H1 (cell line): ENCODE results near the gene KIF3B. TPM values are rescaled to one million over a fixed set of nuclear protein-coding genes. Genes with fewer than 3 reads are reported as not detected.

Source experiments
- CTCF ChIA-PET: fragments of 300-600 bp; sonication (Branson Sonifier 250); formaldehyde crosslinking; loops from one replicate; lab custom pipeline; 2021; ENCODE audit not compliant: partially characterized antibody; lab: Charles Lee
- POLR2A ChIA-PET: fragments of 300-600 bp; sonication (Branson Sonifier 250); formaldehyde crosslinking; loops from one replicate; lab custom pipeline; 2021; ENCODE audit warnings: inconsistent platforms; ENCODE audit not compliant: partially characterized antibody; lab: Charles Lee
- DNase-seq, 2 experiments: peaks; one replicate each; pipeline versions ENCODE4 v3.0.0 to v3.0.0-alpha.2; 2010 to 2022; ENCODE audit warnings: low spot score in 2 of 2, low read depth in 1 of 2, mixed read lengths in 1 of 2
- FAIRE-seq: peaks from 2 replicates; lab custom pipeline; 2011; peaks lifted over from hg19 to GRCh38; lab: Jason Lieb, UNC
- H2AFZ ChIP-seq: 2 replicates; pipeline ENCODE4 v1.8.1; 2012; ENCODE audit warnings: low read length, inconsistent platforms
- H2AK5ac ChIP-seq: 2 replicates; pipeline ENCODE4 v1.6.1; 2013; ENCODE audit warnings: low read depth, low read length
- H2BK120ac ChIP-seq: replicated peaks from 2 replicates; pipeline ENCODE3; 2013; ENCODE audit warnings: low read depth, low read length, inconsistent platforms
- H2BK12ac ChIP-seq: 2 replicates; pipeline ENCODE4 v1.6.1; 2013; ENCODE audit warnings: low read depth, low read length
- H2BK15ac ChIP-seq: 2 replicates; pipeline ENCODE4 v1.6.1; 2013; ENCODE audit warnings: low read length
- H2BK20ac ChIP-seq: 2 replicates; pipeline ENCODE4 v1.6.1; 2013; ENCODE audit warnings: low read length
- H2BK5ac ChIP-seq: 2 replicates; pipeline ENCODE4 v1.6.1; 2013; ENCODE audit warnings: low read depth, low read length
- H3K14ac ChIP-seq: 2 replicates; pipeline ENCODE4 v1.6.1; 2013; ENCODE audit warnings: inconsistent platforms; ENCODE audit not compliant: insufficient read length
- H3K18ac ChIP-seq: 2 replicates; pipeline ENCODE4 v1.6.1; 2013; ENCODE audit warnings: low read length; ENCODE audit errors: extremely low read depth
- H3K23ac ChIP-seq: 2 replicates; pipeline ENCODE4 v1.6.1; 2013; ENCODE audit warnings: inconsistent platforms; ENCODE audit not compliant: insufficient read length
- H3K23me2 ChIP-seq: 2 replicates; pipeline ENCODE4 v1.6.1; 2013; ENCODE audit warnings: low read depth, low read length
- H3K27ac ChIP-seq: 2 replicates; pipeline ENCODE4 v1.6.1; 2011; ENCODE audit warnings: low read depth, low read length, inconsistent platforms
- H3K27me3 ChIP-seq, 4 experiments: replicated peaks in 1 of 4; 1 replicate in 1 of 4; 2 replicates in 3 of 4; pipeline versions ENCODE4 v1.6.1 to v1.8.1; 2011 to 2013; ENCODE audit warnings: low read length in 3 of 4, mild to moderate bottlenecking in 3 of 4, inconsistent platforms in 2 of 4, mixed read lengths in 2 of 4, moderate library complexity in 1 of 4; ENCODE audit not compliant: control insufficient read depth in 3 of 4, insufficient read depth in 3 of 4; ENCODE audit errors: extremely low read depth in 1 of 4
- H3K36me3 ChIP-seq, 4 experiments: 2 replicates each; pipeline versions ENCODE4 v1.6.1 to v1.8.1; 2011 to 2013; ENCODE audit warnings: mild to moderate bottlenecking in 4 of 4, low read length in 3 of 4, moderate library complexity in 2 of 4, control low read depth in 1 of 4, inconsistent platforms in 1 of 4; ENCODE audit not compliant: insufficient read depth in 4 of 4, control insufficient read depth in 2 of 4
- H3K4ac ChIP-seq: replicated peaks from 2 replicates; pipeline ENCODE3; 2013; ENCODE audit warnings: low read length, low read depth, mixed read lengths, inconsistent platforms; ENCODE audit not compliant: insufficient read length
- H3K4me1 ChIP-seq, 4 experiments: replicated peaks in 1 of 4; 1 replicate in 1 of 4; 2 replicates in 3 of 4; pipeline versions ENCODE4 v1.6.1 to v1.8.1; 2011 to 2013; ENCODE audit warnings: low read length in 3 of 4, inconsistent platforms in 2 of 4, mixed read lengths in 1 of 4; ENCODE audit not compliant: insufficient read depth in 4 of 4, control insufficient read depth in 3 of 4
- H3K4me2 ChIP-seq, 2 experiments: 2 replicates each; pipeline versions ENCODE4 v1.6.1 to v1.8.1; 2011 to 2013; ENCODE audit warnings: low read depth in 2 of 2, low read length in 2 of 2, control low read depth in 1 of 2, inconsistent platforms in 1 of 2, mild to moderate bottlenecking in 1 of 2; ENCODE audit not compliant: insufficient read depth in 1 of 2
- H3K4me3 ChIP-seq, 4 experiments: fragments of 200-600, 300-600 bp in 1 of 4; sonication (generic), shearing (Covaris generic), sonication (Bioruptor Twin) in 1 of 4; 2 replicates each; pipeline versions ENCODE4 v1.5.1 to v1.8.1; 2011 to 2016; ENCODE audit warnings: low read length in 4 of 4, low read depth in 3 of 4, control low read depth in 2 of 4, inconsistent platforms in 2 of 4, mild to moderate bottlenecking in 2 of 4, mixed read lengths in 1 of 4, moderate library complexity in 1 of 4; ENCODE audit not compliant: insufficient read depth in 2 of 4; ENCODE audit errors: extremely low read depth in 1 of 4
- H3K56ac ChIP-seq: replicated peaks from 2 replicates; pipeline ENCODE3; 2013; ENCODE audit warnings: low read depth, mild to moderate bottlenecking, mixed read lengths, low read length, inconsistent platforms; ENCODE audit not compliant: insufficient read length
- H3K79me1 ChIP-seq: 2 replicates; pipeline ENCODE4 v1.6.1; 2013; ENCODE audit warnings: low read depth, low read length, control low read depth
- H3K79me2 ChIP-seq, 2 experiments: 2 replicates each; pipeline versions ENCODE4 v1.6.1 to v1.8.1; 2012 to 2013; ENCODE audit warnings: low read length in 2 of 2, mild to moderate bottlenecking in 2 of 2, inconsistent platforms in 1 of 2; ENCODE audit not compliant: insufficient read depth in 2 of 2, control insufficient read depth in 1 of 2
- H3K9ac ChIP-seq, 4 experiments: replicated peaks in 1 of 4; 1 replicate in 1 of 4; 2 replicates in 3 of 4; pipeline versions ENCODE4 v1.6.1 to v1.8.1; 2011 to 2013; ENCODE audit warnings: low read depth in 3 of 4, low read length in 3 of 4, control low read depth in 2 of 4, mild to moderate bottlenecking in 2 of 4, moderate library complexity in 2 of 4, inconsistent platforms in 1 of 4; ENCODE audit errors: extremely low read depth in 1 of 4
- H3K9me3 ChIP-seq, 2 experiments: 2 replicates each; pipeline versions ENCODE4 v1.6.1 to v1.8.1; 2012 to 2013; ENCODE audit warnings: mild to moderate bottlenecking in 2 of 2, moderate library complexity in 2 of 2, control low read depth in 1 of 2, inconsistent platforms in 1 of 2, low read depth in 1 of 2, low read length in 1 of 2, mixed read lengths in 1 of 2; ENCODE audit not compliant: insufficient read depth in 2 of 2
- H4K20me1 ChIP-seq, 2 experiments: replicated peaks in 1 of 2; 2 replicates each; pipeline versions ENCODE3 to v1.8.1; 2011 to 2013; ENCODE audit warnings: inconsistent platforms in 2 of 2, low read length in 2 of 2, mild to moderate bottlenecking in 1 of 2; ENCODE audit not compliant: insufficient read depth in 2 of 2, control insufficient read depth in 1 of 2
- H4K5ac ChIP-seq: 2 replicates; pipeline ENCODE4 v1.6.1; 2013; ENCODE audit warnings: low read length, low read depth, mixed read lengths, inconsistent platforms; ENCODE audit not compliant: insufficient read length
- H4K8ac ChIP-seq: 2 replicates; pipeline ENCODE4 v1.8.0; 2013; ENCODE audit warnings: mild to moderate bottlenecking, moderate library complexity, low read length, inconsistent platforms; ENCODE audit not compliant: insufficient read depth; ENCODE audit errors: extremely low read depth
- H4K91ac ChIP-seq: replicated peaks from 2 replicates; pipeline ENCODE3; 2013; ENCODE audit warnings: low read length, mixed read lengths, inconsistent platforms; ENCODE audit not compliant: insufficient read length
- ATF2 ChIP-seq: IDR thresholded peaks from 2 replicates; pipeline ENCODE4 v1.6.1; 2012; ENCODE audit warnings: low read length, inconsistent platforms
- E2F6 ChIP-seq: IDR thresholded peaks from 2 replicates; pipeline ENCODE4 v1.6.1; 2012; ENCODE audit warnings: inconsistent platforms
- FOSL1 ChIP-seq: IDR thresholded peaks from 2 replicates; pipeline ENCODE4 v1.6.1; 2011; ENCODE audit warnings: mild to moderate bottlenecking, low read depth, low read length, moderate library complexity; ENCODE audit not compliant: insufficient read depth
- JUN ChIP-seq: IDR thresholded peaks from 2 replicates; pipeline ENCODE4 v1.6.1; 2011; ENCODE audit warnings: low read depth, mild to moderate bottlenecking, improper control_type of control experiment, low read length
- KDM4A ChIP-seq: IDR thresholded peaks from one replicate; pipeline ENCODE4 v1.7.1; 2012; ENCODE audit warnings: low read depth, mild to moderate bottlenecking, moderate library complexity, low read length, inconsistent platforms; ENCODE audit not compliant: severe bottlenecking
- POLR2AphosphoS5 ChIP-seq: IDR thresholded peaks from 2 replicates; pipeline ENCODE4 v1.6.1; 2011; ENCODE audit warnings: low read depth, low read length
- RAD21 ChIP-seq, 2 experiments: IDR thresholded peaks in 1 of 2; conservative IDR thresholded peaks in 1 of 2; 2 replicates each; pipeline ENCODE4 v1.6.1; 2011; ENCODE audit warnings: low read depth in 2 of 2, low read length in 2 of 2, improper control_type of control experiment in 1 of 2, inconsistent platforms in 1 of 2, mild to moderate bottlenecking in 1 of 2, moderate library complexity in 1 of 2
- SUZ12 ChIP-seq: fragments of 200-600 bp; sonication (generic); IDR thresholded peaks from 2 replicates; pipeline ENCODE4 v1.6.1; 2012; ENCODE audit warnings: mild to moderate bottlenecking, inconsistent platforms, low read length, moderate library complexity, mixed read lengths
- TEAD4 ChIP-seq: IDR thresholded peaks from 2 replicates; pipeline ENCODE4 v1.6.1; 2012; ENCODE audit warnings: low read depth, low read length, inconsistent platforms, mixed read lengths
- WGBS, 2 experiments: shearing (Covaris generic) in 1 of 2; methylation state at CpG; one replicate each; pipeline versions ENCODE4 v1.1.6 to v1.1.7; 2013 to 2015; ENCODE audit warnings: low lambda C conversion rate in 2 of 2, mixed read lengths in 2 of 2, inconsistent platforms in 1 of 2, low coverage in 1 of 2, missing lambda C conversion rate in 1 of 2; ENCODE audit not compliant: insufficient replicate concordance in 2 of 2, insufficient coverage in 1 of 2, insufficient read length in 1 of 2; ENCODE audit errors: extremely low coverage in 1 of 2, missing lambda C conversion rate in 1 of 2; 5-methylcytosine and 5-hydroxymethylcytosine counted together
- polyA plus RNA-seq, 7 experiments: library from polyadenylated mRNA; depleted of rRNA in 3 of 7; stranded (reverse) in 5 of 7; unstranded in 2 of 7; fragments of >200 nt in 5 of 7; fragments of 200-250 nt in 2 of 7; gene quantifications; 1 replicate in 5 of 7; 2 replicates in 1 of 7; 4 replicates in 1 of 7; pipeline versions ENCODE4 v1.2.1 to v1.2.3, GENCODE V29; 2011 to 2013; ENCODE audit warnings: missing spikeins in 2 of 7, mixed read lengths in 2 of 7
- total RNA-seq: library from RNA; stranded (reverse); fragmentation: NEBNext Ultra II Directional; extraction: Animal tissue kit (Norgen Biotek cat#: 25700); gene quantifications from 2 replicates; pipeline ENCODE4 v1.2.1, GENCODE V29; 2021

Gene KIF3B
- total and polyA plus RNA-seq, 2 of the 8 experiments (the other 6 are each of a cell fraction or from before 2014, with no cell fraction given), result 10.1 to 22.4 TPM

- FAIRE-seq, result no peak
- POLR2A ChIA-PET, result interaction anchor here (0.8 kb wide), 2 partner anchors 11 to 22 kb away, joined by 3 read pairs; no protein-coding TSS in a partner anchor
- no peak for TF ChIP-seq TEAD4
- TF ChIP-seq JUN, result no peak
- no peak for TF ChIP-seq FOSL1
- no peak for TF ChIP-seq SUZ12
- no peak for TF ChIP-seq ATF2
- TF ChIP-seq E2F6, result no peak
- TF ChIP-seq POLR2AphosphoS5, result no peak
- TF ChIP-seq RAD21 (IDR thresholded peaks at IDR 0.05 in 1 of 2, conservative IDR thresholded peaks at IDR 0.05 in 1 of 2; ENCODE audit: low read depth in 2 of 2, low read length in 2 of 2), result no peak
- TF ChIP-seq KDM4A, result no peak
Measured at GRCh38 chr20:32301719-32302506, 24.5 kb downstream of the KIF3B start.

More at GRCh38 chr20:32301719-32302506, 24.5 kb downstream of the KIF3B start:
- Histone ChIP-seq H3K4me2 (no peak overlapping the region), H3K23ac (no peak overlapping the region), H3K79me2 (no peaks in the 10 kb centered on the region; a peak in 1 of 4 replicates), H2BK12ac (no peak overlapping the region), H3K14ac (no peak overlapping the region), H3K9me3 (no peaks in the 10 kb centered on the region), H3K56ac (no peak overlapping the region), H3K9ac (no peak overlapping the region), H3K4ac (no peak overlapping the region), H4K5ac (no peak overlapping the region), H2BK120ac (no peak overlapping the region), H3K4me1 (0 out of 7 replicates have a peak, but pooled peaks cover 0 to 2% (median 0%) of the 10 kb centered on the region in 4 experiments), H2AFZ (no peak overlapping the region), H4K20me1 (peaks cover 0 to 10% of the 10 kb centered on the region in 2 experiments), H3K27ac (no peak overlapping the region), H2BK5ac (no peak overlapping the region), H4K91ac (no peak overlapping the region), H3K4me3 (no peak overlapping the region), H2BK20ac (no peak overlapping the region), H2BK15ac (no peak overlapping the region), H3K36me3 (no peaks in the 10 kb centered on the region), H3K18ac (no peak overlapping the region), H2AK5ac (no peak overlapping the region), H3K79me1 (no peaks in the 10 kb centered on the region; the same call in 1 of the 2 replicates), H4K8ac (no peak overlapping the region), H3K23me2 (no peaks in the 10 kb centered on the region), H3K27me3 (no peaks in the 10 kb centered on the region)
- CTCF ChIA-PET, result interaction anchor here (1.2 kb wide), 1 partner anchor 38 kb away, joined by 3 read pairs; no protein-coding TSS in a partner anchor
- WGBS, 2 experiments, result 94% methylated on average over 5 of the region's 5 CpGs; no CpG with 5 or more reads in 1 of the 2 experiments
- DNase-seq, result no peak
